OCI-LY3 (cell line): Measurements from ENCODE around the gene TRPV4.

Source experiments
- CTCF ChIP-seq: fragments of 200-600, 300-600 bp; sonication (generic); IDR thresholded peaks from 2 replicates; pipeline ENCODE4 v1.5.1; 2014; ENCODE audit warnings: antibody characterized with exemption, low read length, low read depth
- EZH2phosphoT487 ChIP-seq: fragments of 200-600 bp; shearing (Covaris generic); IDR thresholded peaks from 2 replicates; pipeline ENCODE4 v1.6.1; 2018; ENCODE audit warnings: antibody characterized with exemption, mixed run types, low read depth

GRCh38 chr12:109808876-109809646 lies 24.1 kb downstream of the TRPV4 start:
- TF ChIP-seq CTCF (no peak), EZH2phosphoT487 (no peak)
